Breast epithelium (tissue), 4 donors: ENCODE data around the gene TENT4A. TPM values are rescaled to one million over a fixed set of nuclear protein-coding genes. Genes with fewer than 3 reads are reported as not detected.

Experiments
- DNase-seq, 2 donors: peaks; one replicate each; pipeline ENCODE4 v3.0.0-alpha.2; 2019; ENCODE audit warnings: low spot score in 2 of 2
- H3K27ac ChIP-seq, 2 donors: fragments of 200-600 bp; sonication (generic) in 1 of 2; one replicate each; pipeline ENCODE4 v1.5.1; 2016 to 2019; ENCODE audit warnings: mild to moderate bottlenecking in 1 of 2
- H3K27me3 ChIP-seq, 2 donors: fragments of 200-600 bp; sonication (generic) in 1 of 2; one replicate each; pipeline versions ENCODE4 v1.5.1 to v1.6.0; 2017 to 2019; ENCODE audit warnings: control low read depth in 1 of 2, mild to moderate bottlenecking in 1 of 2
- H3K36me3 ChIP-seq: fragments of 200-600 bp; one replicate; pipeline ENCODE4 v1.5.1; 2019
- H3K4me1 ChIP-seq, 2 donors: fragments of 200-600 bp; sonication (generic); one replicate each; pipeline ENCODE4 v1.5.1; 2016 to 2019; ENCODE audit warnings: control low read depth in 1 of 2
- H3K4me3 ChIP-seq, 3 donors: fragments of 200-600 bp; sonication (generic); 1 replicate in 2 of 3; 2 replicates in 1 of 3; pipeline ENCODE4 v1.5.1; 2016 to 2019; ENCODE audit warnings: mild to moderate bottlenecking in 3 of 3, moderate library complexity in 2 of 3
- H3K9me3 ChIP-seq, 2 donors: fragments of 200-600 bp; sonication (generic) in 1 of 2; one replicate each; pipeline ENCODE4 v1.5.1; 2016 to 2019; ENCODE audit warnings: control low read depth in 1 of 2
- POLR2A ChIP-seq: fragments of 450-650 bp; IDR thresholded peaks from one replicate; pipeline ENCODE4 v1.6.1; 2016; ENCODE audit warnings: antibody characterized with exemption, mild to moderate bottlenecking, moderate library complexity
- POLR2AphosphoS5 ChIP-seq, 3 donors: sonication (generic); formaldehyde crosslinking; IDR thresholded peaks; one replicate each; pipeline ENCODE4 v1.6.1; 2017; ENCODE audit warnings: antibody characterized with exemption in 3 of 3
- intact Hi-C: fragments of 100-400 bp; cut with DNase I; formaldehyde crosslinking; loops from one replicate; pipeline ENCODE4 v1.15.1; 2023; ENCODE audit warnings: low total_unique reads
- total RNA-seq, 3 donors: library from RNA; depleted of rRNA; stranded (reverse); fragments of >200 nt; gene quantifications; one replicate each; pipeline ENCODE4 v1.1.0, GENCODE V29; 2016
- TF ChIP-seq, protein P1 (sequence below), 3 donors: fragments of 450-650 bp; IDR thresholded peaks; one replicate each; pipeline ENCODE4 v1.5.1; 2016 to 2017; ENCODE audit warnings: antibody characterized with exemption in 3 of 3, mild to moderate bottlenecking in 3 of 3, moderate library complexity in 3 of 3

The TENT4A gene
- total RNA-seq, 3 donors from 2014 or later: 24.1 to 26.2 (median 24.8) TPM

GRCh38 chr5:6740586-6741150, 27.4 kb downstream of the TENT4A start:
- intact Hi-C loops: no loop called here
- DNase-seq: no peak

GRCh38 chr5:6742081-6742758, 29.0 kb downstream of the TENT4A start:
- DNase-seq: no peak
- intact Hi-C loops: no loop called here
- no peak overlapping the region for H3K4me3 ChIP-seq
- TF ChIP-seq, protein P1, sequence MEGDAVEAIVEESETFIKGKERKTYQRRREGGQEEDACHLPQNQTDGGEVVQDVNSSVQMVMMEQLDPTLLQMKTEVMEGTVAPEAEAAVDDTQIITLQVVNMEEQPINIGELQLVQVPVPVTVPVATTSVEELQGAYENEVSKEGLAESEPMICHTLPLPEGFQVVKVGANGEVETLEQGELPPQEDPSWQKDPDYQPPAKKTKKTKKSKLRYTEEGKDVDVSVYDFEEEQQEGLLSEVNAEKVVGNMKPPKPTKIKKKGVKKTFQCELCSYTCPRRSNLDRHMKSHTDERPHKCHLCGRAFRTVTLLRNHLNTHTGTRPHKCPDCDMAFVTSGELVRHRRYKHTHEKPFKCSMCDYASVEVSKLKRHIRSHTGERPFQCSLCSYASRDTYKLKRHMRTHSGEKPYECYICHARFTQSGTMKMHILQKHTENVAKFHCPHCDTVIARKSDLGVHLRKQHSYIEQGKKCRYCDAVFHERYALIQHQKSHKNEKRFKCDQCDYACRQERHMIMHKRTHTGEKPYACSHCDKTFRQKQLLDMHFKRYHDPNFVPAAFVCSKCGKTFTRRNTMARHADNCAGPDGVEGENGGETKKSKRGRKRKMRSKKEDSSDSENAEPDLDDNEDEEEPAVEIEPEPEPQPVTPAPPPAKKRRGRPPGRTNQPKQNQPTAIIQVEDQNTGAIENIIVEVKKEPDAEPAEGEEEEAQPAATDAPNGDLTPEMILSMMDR (IDR thresholded peaks at IDR 0.05): no peak
- TF ChIP-seq POLR2A (no peak), POLR2AphosphoS5 (IDR thresholded peaks at IDR 0.05) (no peak)
- H3K9me3 ChIP-seq: no peaks in the 10 kb centered on the region
- H3K4me1 ChIP-seq: no peaks in the 10 kb centered on the region
- no peaks in the 10 kb centered on the region for H3K36me3 ChIP-seq
- H3K27me3 ChIP-seq: no peaks in the 10 kb centered on the region
- no peak overlapping the region for H3K27ac ChIP-seq

More at GRCh38 chr5:6740586-6741150, 27.4 kb downstream of the TENT4A start:
- Histone ChIP-seq H3K4me3 (no peak overlapping the region), H3K27me3 (no peaks in the 10 kb centered on the region), H3K4me1 (no peaks in the 10 kb centered on the region), H3K36me3 (no peaks in the 10 kb centered on the region), H3K9me3 (no peaks in the 10 kb centered on the region), H3K27ac (no peak overlapping the region)
- no peak for TF ChIP-seq POLR2A
- TF ChIP-seq POLR2AphosphoS5 (IDR thresholded peaks at IDR 0.05): no peak
- TF ChIP-seq, protein P1 (IDR thresholded peaks at IDR 0.05): no peak

DNA sequence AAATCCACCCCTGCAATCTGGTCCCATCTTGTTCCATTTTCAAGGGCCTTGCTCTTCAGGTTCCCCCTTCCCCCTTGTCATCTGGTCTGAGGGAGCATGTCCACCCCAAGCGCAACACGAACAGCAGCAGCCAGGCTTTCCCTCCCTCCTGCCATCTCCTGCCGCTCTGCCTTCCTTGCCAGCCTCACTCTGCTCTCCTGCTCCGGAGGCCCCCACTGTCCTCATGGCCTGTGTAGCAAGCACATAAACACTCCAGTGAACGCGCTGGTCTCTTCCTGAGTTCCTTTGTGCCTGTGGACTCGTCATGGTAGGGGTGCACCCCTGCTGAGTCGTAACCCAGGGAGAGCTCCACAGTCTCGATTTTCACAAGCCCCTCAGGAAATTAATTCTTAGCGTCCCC, 29.9 kb downstream of the TENT4A start:
- no peak overlapping the region for H3K4me3 ChIP-seq
- no peak overlapping the region for H3K27ac ChIP-seq
- no peaks in the 10 kb centered on the region for H3K27me3 ChIP-seq
- DNase-seq: no peak
- no peaks in the 10 kb centered on the region for H3K36me3 ChIP-seq
- H3K9me3 ChIP-seq: no peaks in the 10 kb centered on the region
- H3K4me1 ChIP-seq: no peaks in the 10 kb centered on the region
- TF ChIP-seq POLR2AphosphoS5 (IDR thresholded peaks at IDR 0.05) (no peak), POLR2A (no peak)
- TF ChIP-seq, protein P1 (IDR thresholded peaks at IDR 0.05): no peak
- intact Hi-C loops: no loop called here

GRCh38 chr5:6744841-6745705, 31.8 kb downstream of the TENT4A start:
- TF ChIP-seq, protein P1 (IDR thresholded peaks at IDR 0.05): no peak
- TF ChIP-seq POLR2A (no peak), POLR2AphosphoS5 (IDR thresholded peaks at IDR 0.05) (no peak)
- H3K36me3 ChIP-seq: no peaks in the 10 kb centered on the region
- H3K9me3 ChIP-seq: no peaks in the 10 kb centered on the region
- no peaks in the 10 kb centered on the region for H3K4me1 ChIP-seq
- DNase-seq: no peak
- no peak overlapping the region for H3K4me3 ChIP-seq
- no peak overlapping the region for H3K27ac ChIP-seq
- H3K27me3 ChIP-seq: no peaks in the 10 kb centered on the region
- intact Hi-C loops: no loop called here
